Smooth muscle cell (in vitro differentiated cells): ENCODE measurements around the gene FGD4. TPM values are rescaled to one million over a fixed set of nuclear protein-coding genes. Genes with fewer than 3 reads are reported as not detected.

Experiments used
- DNase-seq: peaks from one replicate; lab custom pipeline; 2025; ENCODE audit not compliant: unreplicated experiment; lab: John Stamatoyannopoulos, UW
- H2AFZ ChIP-seq: fragments of 200-600 bp; sonication (generic); 2 replicates; pipeline ENCODE4 v1.6.0; 2016; ENCODE audit warnings: antibody characterized with exemption, low read depth, mild to moderate bottlenecking
- H3F3A ChIP-seq: fragments of 200-600 bp; sonication (generic); 2 replicates; pipeline ENCODE4 v1.6.0; 2017; ENCODE audit warnings: antibody characterized with exemption, low read depth
- H3K27ac ChIP-seq: fragments of 200-600 bp; sonication (generic); 2 replicates; pipeline ENCODE4 v1.5.1; 2016; ENCODE audit warnings: low read depth, mild to moderate bottlenecking
- H3K27me3 ChIP-seq: fragments of 200-600 bp; sonication (generic); 2 replicates; pipeline ENCODE4 v1.6.1; 2016; ENCODE audit warnings: low read depth, mild to moderate bottlenecking
- H3K36me3 ChIP-seq: fragments of 200-600 bp; sonication (generic); 2 replicates; pipeline ENCODE4 v1.5.1; 2016; ENCODE audit warnings: low read depth
- H3K4me1 ChIP-seq: fragments of 200-600 bp; sonication (generic); 2 replicates; pipeline ENCODE4 v1.5.1; 2016; ENCODE audit warnings: low read depth
- H3K4me2 ChIP-seq: fragments of 200-600 bp; sonication (generic); 2 replicates; pipeline ENCODE4 v1.6.0; 2016; ENCODE audit warnings: mild to moderate bottlenecking
- H3K4me3 ChIP-seq: fragments of 200-600 bp; sonication (generic); 2 replicates; pipeline ENCODE4 v1.5.1; 2016; ENCODE audit warnings: mild to moderate bottlenecking
- H3K79me2 ChIP-seq: fragments of 200-600 bp; sonication (generic); 2 replicates; pipeline ENCODE4 v1.6.0; 2016; ENCODE audit warnings: low read depth, mild to moderate bottlenecking
- H3K9ac ChIP-seq: fragments of 200-600 bp; sonication (generic); 2 replicates; pipeline ENCODE4 v1.6.0; 2016; ENCODE audit warnings: low read depth
- H3K9me3 ChIP-seq: fragments of 200-600 bp; sonication (generic); replicated peaks from 2 replicates; pipeline ENCODE4 v1.5.1; 2016; ENCODE audit warnings: low read depth
- H4K20me1 ChIP-seq: fragments of 200-600 bp; sonication (generic); 2 replicates; pipeline ENCODE4 v1.6.0; 2016; ENCODE audit warnings: low read depth
- CTCF ChIP-seq: fragments of 200-600 bp; sonication (generic); IDR thresholded peaks from 2 replicates; pipeline ENCODE4 v1.5.1; 2017; ENCODE audit warnings: borderline replicate concordance, mild to moderate bottlenecking, antibody characterized with exemption; ENCODE audit not compliant: insufficient read depth, poor library complexity, severe bottlenecking
- WGBS: methylation state at CpG from one replicate; pipeline ENCODE4 v1.1.7; 2016; ENCODE audit warnings: low lambda C conversion rate; 5-methylcytosine and 5-hydroxymethylcytosine counted together
- polyA plus RNA-seq: library from polyadenylated mRNA; unstranded; fragments of >200 nt; fragmentation: Nextera tagmentation; extraction: Ambion mirVana; gene quantifications from 2 replicates; pipeline ENCODE4 v1.2.1, GENCODE V29; 2016
- total RNA-seq: library from RNA; depleted of rRNA; stranded (reverse); fragments of >200 nt; gene quantifications from 2 replicates; pipeline ENCODE4 v1.2.3, GENCODE V29; 2014

The FGD4 gene
- total and polyA plus RNA-seq, 2 experiments from 2014 or later: 0.42 to 5.8 TPM

- Histone ChIP-seq H3K27me3 (no peaks in the 10 kb centered on the region), H3K36me3 (no peaks in the 10 kb centered on the region), H3F3A (no peaks in the 10 kb centered on the region), H2AFZ (no peak overlapping the region), H3K4me3 (no peak overlapping the region), H3K4me2 (no peak overlapping the region), H4K20me1 (no peaks in the 10 kb centered on the region), H3K4me1 (no peaks in the 10 kb centered on the region), H3K9ac (no peak overlapping the region), H3K27ac (no peak overlapping the region), H3K9me3 (no peaks in the 10 kb centered on the region), H3K79me2 (no peaks in the 10 kb centered on the region)
- no peak for DNase-seq
- 90% methylated on average over 6 of the region's 6 CpGs for WGBS
- no peak for TF ChIP-seq CTCF
Observed at GRCh38 chr12:32615441-32615840, 216.1 kb downstream of the FGD4 start.

- Histone ChIP-seq H3F3A (no peaks in the 10 kb centered on the region), H3K36me3 (no peaks in the 10 kb centered on the region), H2AFZ (no peak overlapping the region), H4K20me1 (no peaks in the 10 kb centered on the region), H3K27me3 (no peaks in the 10 kb centered on the region), H3K9me3 (no peaks in the 10 kb centered on the region), H3K4me1 (no peaks in the 10 kb centered on the region), H3K4me3 (no peak overlapping the region), H3K4me2 (no peak overlapping the region), H3K79me2 (no peaks in the 10 kb centered on the region), H3K9ac (no peak overlapping the region), H3K27ac (no peak overlapping the region)
- DNase-seq: no peak
- WGBS: 95% methylated on average over 4 of the region's 4 CpGs
- no peak for TF ChIP-seq CTCF
Observed at GRCh38 chr12:32617534-32617933, 218.2 kb downstream of the FGD4 start.

- TF ChIP-seq CTCF: no peak
- Histone ChIP-seq H2AFZ (no peak overlapping the region), H3K27ac (no peak overlapping the region), H3K27me3 (no peaks in the 10 kb centered on the region), H3K4me2 (no peak overlapping the region), H3K9me3 (no peaks in the 10 kb centered on the region), H3K4me3 (no peak overlapping the region), H4K20me1 (no peaks in the 10 kb centered on the region), H3K9ac (no peak overlapping the region), H3K79me2 (no peaks in the 10 kb centered on the region), H3F3A (no peaks in the 10 kb centered on the region), H3K4me1 (no peaks in the 10 kb centered on the region), H3K36me3 (no peaks in the 10 kb centered on the region)
- DNase-seq: no peak
- WGBS: 60% methylated on average over 3 of the region's 3 CpGs
Observed at GRCh38 chr12:32618115-32618514, 218.8 kb downstream of the FGD4 start.

- no peak overlapping the region for H3K9ac ChIP-seq
- H2AFZ ChIP-seq: no peak overlapping the region
- H3K4me3 ChIP-seq: no peak overlapping the region
- H3K36me3 ChIP-seq: no peaks in the 10 kb centered on the region
- no peaks in the 10 kb centered on the region for H4K20me1 ChIP-seq
- DNase-seq: no peak
- H3K27me3 ChIP-seq: no peaks in the 10 kb centered on the region
- H3K79me2 ChIP-seq: no peaks in the 10 kb centered on the region
- H3F3A ChIP-seq: no peaks in the 10 kb centered on the region
- H3K9me3 ChIP-seq: no peaks in the 10 kb centered on the region
- H3K4me2 ChIP-seq: no peak overlapping the region
- TF ChIP-seq CTCF: no peak
- 95% methylated on average over 4 of the region's 4 CpGs for WGBS
- H3K27ac ChIP-seq: no peak overlapping the region
- H3K4me1 ChIP-seq: no peaks in the 10 kb centered on the region
Observed at GRCh38 chr12:32627976-32628375, 228.6 kb downstream of the FGD4 start.
